H1 (cell line): ENCODE measurements around the gene EMID1. TPM values are rescaled to one million over a fixed set of nuclear protein-coding genes. Genes with fewer than 3 reads are reported as not detected.

Experiments
- CTCF ChIA-PET: fragments of 300-600 bp; sonication (Branson Sonifier 250); formaldehyde crosslinking; loops from one replicate; lab custom pipeline; 2021; ENCODE audit not compliant: partially characterized antibody; lab: Charles Lee
- POLR2A ChIA-PET: fragments of 300-600 bp; sonication (Branson Sonifier 250); formaldehyde crosslinking; loops from one replicate; lab custom pipeline; 2021; ENCODE audit warnings: inconsistent platforms; ENCODE audit not compliant: partially characterized antibody; lab: Charles Lee
- DNase-seq, 2 experiments: peaks; one replicate each; pipeline versions ENCODE4 v3.0.0 to v3.0.0-alpha.2; 2010 to 2022; ENCODE audit warnings: low spot score in 2 of 2, low read depth in 1 of 2, mixed read lengths in 1 of 2
- FAIRE-seq: peaks from 2 replicates; lab custom pipeline; 2011; peaks lifted over from hg19 to GRCh38; lab: Jason Lieb, UNC
- H2AFZ ChIP-seq: 2 replicates; pipeline ENCODE4 v1.8.1; 2012; ENCODE audit warnings: low read length, inconsistent platforms
- H2AK5ac ChIP-seq: 2 replicates; pipeline ENCODE4 v1.6.1; 2013; ENCODE audit warnings: low read depth, low read length
- H2BK120ac ChIP-seq: replicated peaks from 2 replicates; pipeline ENCODE3; 2013; ENCODE audit warnings: low read depth, low read length, inconsistent platforms
- H2BK12ac ChIP-seq: 2 replicates; pipeline ENCODE4 v1.6.1; 2013; ENCODE audit warnings: low read depth, low read length
- H2BK15ac ChIP-seq: 2 replicates; pipeline ENCODE4 v1.6.1; 2013; ENCODE audit warnings: low read length
- H2BK20ac ChIP-seq: 2 replicates; pipeline ENCODE4 v1.6.1; 2013; ENCODE audit warnings: low read length
- H2BK5ac ChIP-seq: 2 replicates; pipeline ENCODE4 v1.6.1; 2013; ENCODE audit warnings: low read depth, low read length
- H3K14ac ChIP-seq: 2 replicates; pipeline ENCODE4 v1.6.1; 2013; ENCODE audit warnings: inconsistent platforms; ENCODE audit not compliant: insufficient read length
- H3K18ac ChIP-seq: 2 replicates; pipeline ENCODE4 v1.6.1; 2013; ENCODE audit warnings: low read length; ENCODE audit errors: extremely low read depth
- H3K23ac ChIP-seq: 2 replicates; pipeline ENCODE4 v1.6.1; 2013; ENCODE audit warnings: inconsistent platforms; ENCODE audit not compliant: insufficient read length
- H3K23me2 ChIP-seq: 2 replicates; pipeline ENCODE4 v1.6.1; 2013; ENCODE audit warnings: low read depth, low read length
- H3K27ac ChIP-seq: 2 replicates; pipeline ENCODE4 v1.6.1; 2011; ENCODE audit warnings: low read depth, low read length, inconsistent platforms
- H3K27me3 ChIP-seq, 4 experiments: replicated peaks in 1 of 4; 1 replicate in 1 of 4; 2 replicates in 3 of 4; pipeline versions ENCODE4 v1.6.1 to v1.8.1; 2011 to 2013; ENCODE audit warnings: low read length in 3 of 4, mild to moderate bottlenecking in 3 of 4, inconsistent platforms in 2 of 4, mixed read lengths in 2 of 4, moderate library complexity in 1 of 4; ENCODE audit not compliant: control insufficient read depth in 3 of 4, insufficient read depth in 3 of 4; ENCODE audit errors: extremely low read depth in 1 of 4
- H3K36me3 ChIP-seq, 4 experiments: 2 replicates each; pipeline versions ENCODE4 v1.6.1 to v1.8.1; 2011 to 2013; ENCODE audit warnings: mild to moderate bottlenecking in 4 of 4, low read length in 3 of 4, moderate library complexity in 2 of 4, control low read depth in 1 of 4, inconsistent platforms in 1 of 4; ENCODE audit not compliant: insufficient read depth in 4 of 4, control insufficient read depth in 2 of 4
- H3K4ac ChIP-seq: replicated peaks from 2 replicates; pipeline ENCODE3; 2013; ENCODE audit warnings: low read length, low read depth, mixed read lengths, inconsistent platforms; ENCODE audit not compliant: insufficient read length
- H3K4me1 ChIP-seq, 4 experiments: replicated peaks in 1 of 4; 1 replicate in 1 of 4; 2 replicates in 3 of 4; pipeline versions ENCODE4 v1.6.1 to v1.8.1; 2011 to 2013; ENCODE audit warnings: low read length in 3 of 4, inconsistent platforms in 2 of 4, mixed read lengths in 1 of 4; ENCODE audit not compliant: insufficient read depth in 4 of 4, control insufficient read depth in 3 of 4
- H3K4me2 ChIP-seq, 2 experiments: 2 replicates each; pipeline versions ENCODE4 v1.6.1 to v1.8.1; 2011 to 2013; ENCODE audit warnings: low read depth in 2 of 2, low read length in 2 of 2, control low read depth in 1 of 2, inconsistent platforms in 1 of 2, mild to moderate bottlenecking in 1 of 2; ENCODE audit not compliant: insufficient read depth in 1 of 2
- H3K4me3 ChIP-seq, 4 experiments: fragments of 200-600, 300-600 bp in 1 of 4; sonication (generic), shearing (Covaris generic), sonication (Bioruptor Twin) in 1 of 4; 2 replicates each; pipeline versions ENCODE4 v1.5.1 to v1.8.1; 2011 to 2016; ENCODE audit warnings: low read length in 4 of 4, low read depth in 3 of 4, control low read depth in 2 of 4, inconsistent platforms in 2 of 4, mild to moderate bottlenecking in 2 of 4, mixed read lengths in 1 of 4, moderate library complexity in 1 of 4; ENCODE audit not compliant: insufficient read depth in 2 of 4; ENCODE audit errors: extremely low read depth in 1 of 4
- H3K56ac ChIP-seq: replicated peaks from 2 replicates; pipeline ENCODE3; 2013; ENCODE audit warnings: low read depth, mild to moderate bottlenecking, mixed read lengths, low read length, inconsistent platforms; ENCODE audit not compliant: insufficient read length
- H3K79me1 ChIP-seq: 2 replicates; pipeline ENCODE4 v1.6.1; 2013; ENCODE audit warnings: low read depth, low read length, control low read depth
- H3K79me2 ChIP-seq, 2 experiments: 2 replicates each; pipeline versions ENCODE4 v1.6.1 to v1.8.1; 2012 to 2013; ENCODE audit warnings: low read length in 2 of 2, mild to moderate bottlenecking in 2 of 2, inconsistent platforms in 1 of 2; ENCODE audit not compliant: insufficient read depth in 2 of 2, control insufficient read depth in 1 of 2
- H3K9ac ChIP-seq, 4 experiments: replicated peaks in 1 of 4; 1 replicate in 1 of 4; 2 replicates in 3 of 4; pipeline versions ENCODE4 v1.6.1 to v1.8.1; 2011 to 2013; ENCODE audit warnings: low read depth in 3 of 4, low read length in 3 of 4, control low read depth in 2 of 4, mild to moderate bottlenecking in 2 of 4, moderate library complexity in 2 of 4, inconsistent platforms in 1 of 4; ENCODE audit errors: extremely low read depth in 1 of 4
- H3K9me3 ChIP-seq, 2 experiments: 2 replicates each; pipeline versions ENCODE4 v1.6.1 to v1.8.1; 2012 to 2013; ENCODE audit warnings: mild to moderate bottlenecking in 2 of 2, moderate library complexity in 2 of 2, control low read depth in 1 of 2, inconsistent platforms in 1 of 2, low read depth in 1 of 2, low read length in 1 of 2, mixed read lengths in 1 of 2; ENCODE audit not compliant: insufficient read depth in 2 of 2
- H4K20me1 ChIP-seq, 2 experiments: replicated peaks in 1 of 2; 2 replicates each; pipeline versions ENCODE3 to v1.8.1; 2011 to 2013; ENCODE audit warnings: inconsistent platforms in 2 of 2, low read length in 2 of 2, mild to moderate bottlenecking in 1 of 2; ENCODE audit not compliant: insufficient read depth in 2 of 2, control insufficient read depth in 1 of 2
- H4K5ac ChIP-seq: 2 replicates; pipeline ENCODE4 v1.6.1; 2013; ENCODE audit warnings: low read length, low read depth, mixed read lengths, inconsistent platforms; ENCODE audit not compliant: insufficient read length
- H4K8ac ChIP-seq: 2 replicates; pipeline ENCODE4 v1.8.0; 2013; ENCODE audit warnings: mild to moderate bottlenecking, moderate library complexity, low read length, inconsistent platforms; ENCODE audit not compliant: insufficient read depth; ENCODE audit errors: extremely low read depth
- H4K91ac ChIP-seq: replicated peaks from 2 replicates; pipeline ENCODE3; 2013; ENCODE audit warnings: low read length, mixed read lengths, inconsistent platforms; ENCODE audit not compliant: insufficient read length
- BACH1 ChIP-seq: IDR thresholded peaks from 2 replicates; pipeline ENCODE4 v1.6.1; 2012; ENCODE audit warnings: low read length, improper control_type of control experiment
- CTBP2 ChIP-seq: IDR thresholded peaks from 2 replicates; pipeline ENCODE4 v1.7.0; 2011; ENCODE audit warnings: borderline replicate concordance, mild to moderate bottlenecking, moderate library complexity, mixed read lengths, low read length; ENCODE audit not compliant: insufficient read depth, insufficient read length
- MAFK ChIP-seq: IDR thresholded peaks from 2 replicates; pipeline ENCODE4 v1.6.1; 2012; ENCODE audit warnings: low read depth, mild to moderate bottlenecking, improper control_type of control experiment, low read length
- NRF1 ChIP-seq: IDR thresholded peaks from 2 replicates; pipeline ENCODE4 v1.6.1; 2011; ENCODE audit warnings: mild to moderate bottlenecking, low read depth, low read length, improper control_type of control experiment
- RNF2 ChIP-seq: fragments of 200-900, 300-1000 bp; sonication (generic); IDR thresholded peaks from 2 replicates; pipeline ENCODE4 v1.7.1; 2016; ENCODE audit warnings: borderline replicate concordance, low read depth, mild to moderate bottlenecking, antibody characterized with exemption, low read length; ENCODE audit not compliant: poor library complexity, severe bottlenecking; ENCODE audit errors: missing control alignments
- SUZ12 ChIP-seq: fragments of 200-600 bp; sonication (generic); IDR thresholded peaks from 2 replicates; pipeline ENCODE4 v1.6.1; 2012; ENCODE audit warnings: mild to moderate bottlenecking, inconsistent platforms, low read length, moderate library complexity, mixed read lengths
- TAF1 ChIP-seq: IDR thresholded peaks from 2 replicates; pipeline ENCODE4 v1.6.1; 2011; ENCODE audit warnings: mild to moderate bottlenecking, low read depth, low read length
- TAF7 ChIP-seq: optimal IDR thresholded peaks from 2 replicates; pipeline ENCODE3; 2011; ENCODE audit warnings: low read depth, mild to moderate bottlenecking, inconsistent platforms, low read length, moderate library complexity, borderline replicate concordance
- TBP ChIP-seq: IDR thresholded peaks from 2 replicates; pipeline ENCODE4 v1.6.1; 2011; ENCODE audit warnings: low read depth, low read length, improper control_type of control experiment
- TEAD4 ChIP-seq: IDR thresholded peaks from 2 replicates; pipeline ENCODE4 v1.6.1; 2012; ENCODE audit warnings: low read depth, low read length, inconsistent platforms, mixed read lengths
- WGBS, 2 experiments: shearing (Covaris generic) in 1 of 2; methylation state at CpG; one replicate each; pipeline versions ENCODE4 v1.1.6 to v1.1.7; 2013 to 2015; ENCODE audit warnings: low lambda C conversion rate in 2 of 2, mixed read lengths in 2 of 2, inconsistent platforms in 1 of 2, low coverage in 1 of 2, missing lambda C conversion rate in 1 of 2; ENCODE audit not compliant: insufficient replicate concordance in 2 of 2, insufficient coverage in 1 of 2, insufficient read length in 1 of 2; ENCODE audit errors: extremely low coverage in 1 of 2, missing lambda C conversion rate in 1 of 2; 5-methylcytosine and 5-hydroxymethylcytosine counted together
- polyA plus RNA-seq, 7 experiments: library from polyadenylated mRNA; depleted of rRNA in 3 of 7; stranded (reverse) in 5 of 7; unstranded in 2 of 7; fragments of >200 nt in 5 of 7; fragments of 200-250 nt in 2 of 7; gene quantifications; 1 replicate in 5 of 7; 2 replicates in 1 of 7; 4 replicates in 1 of 7; pipeline versions ENCODE4 v1.2.1 to v1.2.3, GENCODE V29; 2011 to 2013; ENCODE audit warnings: missing spikeins in 2 of 7, mixed read lengths in 2 of 7
- total RNA-seq: library from RNA; stranded (reverse); fragmentation: NEBNext Ultra II Directional; extraction: Animal tissue kit (Norgen Biotek cat#: 25700); gene quantifications from 2 replicates; pipeline ENCODE4 v1.2.1, GENCODE V29; 2021

The EMID1 gene
- total and polyA plus RNA-seq, 2 of the 8 experiments (the other 6 are each of a cell fraction or from before 2014, with no cell fraction given) = 3.9 to 7.4 TPM

DNA sequence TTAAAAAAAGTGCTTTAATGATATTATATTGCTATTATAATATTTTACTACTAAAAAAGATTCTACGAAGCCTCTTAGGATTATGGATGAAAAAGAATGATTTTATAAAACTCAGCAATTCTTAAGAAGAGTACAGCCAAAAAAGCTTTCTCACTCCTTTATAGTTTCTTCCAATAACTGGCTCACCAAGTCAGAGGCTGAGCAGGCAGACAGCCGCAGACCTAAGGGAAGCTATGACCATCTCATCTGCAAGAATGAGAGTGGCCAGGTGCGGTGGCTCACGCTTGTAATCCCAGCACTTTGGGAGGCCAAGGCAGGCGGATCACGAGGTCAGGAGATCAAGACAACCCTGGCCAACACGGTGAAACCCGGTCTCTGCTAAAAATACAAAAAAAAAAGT is 12.7 kb upstream of the EMID1 start:
- no peak overlapping the region for H3K23ac ChIP-seq
- H4K20me1 ChIP-seq = no peaks in the 10 kb centered on the region
- H3K56ac ChIP-seq = no peak overlapping the region
- H3K18ac ChIP-seq = no peak overlapping the region
- no peaks in the 10 kb centered on the region for H3K79me2 ChIP-seq
- no peak overlapping the region for H2BK120ac ChIP-seq
- no peak overlapping the region for H4K91ac ChIP-seq
- no peak overlapping the region for H3K14ac ChIP-seq
- H2AFZ ChIP-seq = no peak overlapping the region
- H2BK20ac ChIP-seq = no peak overlapping the region
- no peak overlapping the region for H2BK15ac ChIP-seq
- H3K4me3 ChIP-seq = no peak overlapping the region
- no peak overlapping the region for H4K5ac ChIP-seq
- no peaks in the 10 kb centered on the region for H3K27me3 ChIP-seq
- no peak overlapping the region for H3K4me2 ChIP-seq
- no peaks in the 10 kb centered on the region; the same call in 1 of the 2 replicates for H3K23me2 ChIP-seq
- no peak overlapping the region for H2BK12ac ChIP-seq
- no peak overlapping the region for H3K4ac ChIP-seq
- no peak overlapping the region for H3K9ac ChIP-seq
- ChIA-PET CTCF (interaction anchor here (0.6 to 4.1 kb wide), 7 partner anchors 9 to 1568 kb away, joined by 3 to 18 read pairs (median 4); no protein-coding TSS in a partner anchor), POLR2A (interaction anchor here (0.7 to 0.9 kb wide), 3 partner anchors 59 to 276 kb away, joined by 3 to 5 read pairs (median 3); no protein-coding TSS in a partner anchor)
- no peak overlapping the region for H2AK5ac ChIP-seq
- no peaks in the 10 kb centered on the region for H3K4me1 ChIP-seq
- WGBS, 2 experiments = 93% methylated on average over 8 of the region's 8 CpGs; no CpG with 5 or more reads in 1 of the 2 experiments
- FAIRE-seq (no peak), DNase-seq (no peak)
- no peaks in the 10 kb centered on the region for H3K36me3 ChIP-seq
- no peaks in the 10 kb centered on the region for H3K9me3 ChIP-seq
- H4K8ac ChIP-seq = no peak overlapping the region
- H3K27ac ChIP-seq = no peak overlapping the region
- no peaks in the 10 kb centered on the region for H3K79me1 ChIP-seq
- no peak overlapping the region for H2BK5ac ChIP-seq
- TF ChIP-seq MAFK = no peak
- TF ChIP-seq TAF7 = no peak
- TF ChIP-seq BACH1 = no peak
- no peak for TF ChIP-seq TAF1
- TF ChIP-seq CTBP2 = no peak
- no peak for TF ChIP-seq RNF2
- no peak for TF ChIP-seq NRF1
- TF ChIP-seq TBP = no peak
- TF ChIP-seq TEAD4 = no peak
- no peak for TF ChIP-seq SUZ12
